ENCODE data around the gene ACTN2.

DNA sequence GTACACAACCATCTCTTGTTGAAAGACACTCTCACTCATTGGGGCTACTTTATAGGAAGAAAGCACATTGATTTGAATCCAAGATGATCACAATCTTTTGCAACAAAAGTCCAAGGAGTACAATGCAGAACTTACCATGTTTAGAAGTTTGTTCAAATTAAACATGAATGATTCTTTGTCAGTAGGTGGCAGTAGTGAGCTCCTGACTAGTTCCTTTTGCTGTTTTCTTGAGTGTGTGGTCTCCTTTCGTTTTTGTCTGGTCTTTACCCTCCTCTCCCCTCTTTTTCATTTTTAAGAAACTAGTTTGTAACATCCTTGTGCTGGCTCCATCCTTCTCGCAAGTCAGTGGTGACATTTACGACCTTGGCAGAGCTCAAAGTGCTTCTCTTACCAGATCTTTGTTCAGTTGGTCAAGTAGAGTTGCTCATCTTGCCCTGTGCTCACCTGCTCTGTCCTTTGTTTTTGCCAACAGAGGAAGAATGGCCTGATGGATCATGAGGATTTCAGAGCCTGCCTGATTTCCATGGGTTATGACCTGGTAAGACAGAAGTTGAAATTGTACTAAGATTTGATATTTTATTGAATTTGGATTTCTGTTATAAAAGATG is 73.1 kb downstream of the ACTN2 start:
- TF ChIP-seq, protein P1, sequence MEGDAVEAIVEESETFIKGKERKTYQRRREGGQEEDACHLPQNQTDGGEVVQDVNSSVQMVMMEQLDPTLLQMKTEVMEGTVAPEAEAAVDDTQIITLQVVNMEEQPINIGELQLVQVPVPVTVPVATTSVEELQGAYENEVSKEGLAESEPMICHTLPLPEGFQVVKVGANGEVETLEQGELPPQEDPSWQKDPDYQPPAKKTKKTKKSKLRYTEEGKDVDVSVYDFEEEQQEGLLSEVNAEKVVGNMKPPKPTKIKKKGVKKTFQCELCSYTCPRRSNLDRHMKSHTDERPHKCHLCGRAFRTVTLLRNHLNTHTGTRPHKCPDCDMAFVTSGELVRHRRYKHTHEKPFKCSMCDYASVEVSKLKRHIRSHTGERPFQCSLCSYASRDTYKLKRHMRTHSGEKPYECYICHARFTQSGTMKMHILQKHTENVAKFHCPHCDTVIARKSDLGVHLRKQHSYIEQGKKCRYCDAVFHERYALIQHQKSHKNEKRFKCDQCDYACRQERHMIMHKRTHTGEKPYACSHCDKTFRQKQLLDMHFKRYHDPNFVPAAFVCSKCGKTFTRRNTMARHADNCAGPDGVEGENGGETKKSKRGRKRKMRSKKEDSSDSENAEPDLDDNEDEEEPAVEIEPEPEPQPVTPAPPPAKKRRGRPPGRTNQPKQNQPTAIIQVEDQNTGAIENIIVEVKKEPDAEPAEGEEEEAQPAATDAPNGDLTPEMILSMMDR (IDR thresholded peaks at IDR 0.05; ENCODE audit: insufficient read depth, low read length, poor library complexity, severe bottlenecking) = peak; percentile 36
- no peak for TF ChIP-seq EZH2phosphoT487 (conservative IDR thresholded peaks at IDR 0.05; ENCODE audit: low read length)
